Measurements from ENCODE around the gene HEBP1.

GRCh38 chr12:12999959-13000615 lies at the start of gene HEBP1:
- TF ChIP-seq EP300 (IDR thresholded peaks at IDR 0.05) (no peak), POLR2A (IDR thresholded peaks at IDR 0.05) (peak; percentile 75 to 78), CTCF (IDR thresholded peaks at IDR 0.05) (no peak), POLR2AphosphoS5 (IDR thresholded peaks at IDR 0.05) (peak; percentile 84 to 97 (median 94))

Data from sigmoid colon (tissue), 4 donors.